Thymus (tissue), 11 donors: ENCODE measurements around the gene SLF1. TPM values are rescaled to one million over a fixed set of nuclear protein-coding genes. Genes with fewer than 3 reads are reported as not detected.

ENCODE experiments used
- DNase-seq, 9 donors: peaks; one replicate each; pipeline ENCODE4 v3.0.0-alpha.2; 2013; ENCODE audit warnings: low spot score in 9 of 9, low read depth in 6 of 9, missing footprints in 1 of 9
- H3K27ac ChIP-seq, 2 donors: one replicate each; pipeline ENCODE4 v1.5.1; 2013; ENCODE audit warnings: control low read depth in 1 of 2, low read depth in 1 of 2, low read length in 1 of 2, mild to moderate bottlenecking in 1 of 2, moderate library complexity in 1 of 2
- H3K27me3 ChIP-seq, 2 donors: one replicate each; pipeline ENCODE4 v1.5.1; 2013; ENCODE audit warnings: low read length in 1 of 2; ENCODE audit not compliant: control insufficient read depth in 2 of 2, insufficient read depth in 1 of 2
- H3K36me3 ChIP-seq, 2 donors: one replicate each; pipeline ENCODE4 v1.5.1; 2013; ENCODE audit warnings: low read length in 1 of 2, mild to moderate bottlenecking in 1 of 2, moderate library complexity in 1 of 2; ENCODE audit not compliant: control insufficient read depth in 2 of 2, insufficient read depth in 2 of 2
- H3K4me1 ChIP-seq, 2 donors: one replicate each; pipeline ENCODE4 v1.5.1; 2013; ENCODE audit warnings: low read length in 2 of 2; ENCODE audit not compliant: control insufficient read depth in 2 of 2, insufficient read depth in 2 of 2
- H3K4me3 ChIP-seq, 2 donors: one replicate each; pipeline ENCODE4 v1.5.1; 2013; ENCODE audit warnings: low read length in 2 of 2, control low read depth in 1 of 2, mild to moderate bottlenecking in 1 of 2
- H3K9me3 ChIP-seq, 2 donors: one replicate each; pipeline ENCODE4 v1.5.1; 2013; ENCODE audit warnings: low read length in 1 of 2, mild to moderate bottlenecking in 1 of 2; ENCODE audit not compliant: control insufficient read depth in 2 of 2, insufficient read depth in 1 of 2
- WGBS: extraction: QIAGEN DNeasy Blood & Tissue Kit; methylation state at CpG from one replicate; pipeline ENCODE4 v1.1.7; 2013; 5-methylcytosine and 5-hydroxymethylcytosine counted together
- polyA plus RNA-seq: library from polyadenylated mRNA; stranded (reverse); fragments of 200-250 nt; gene quantifications from one replicate; pipeline ENCODE4 v1.2.3, GENCODE V29; 2013
- total RNA-seq: library from RNA; stranded (reverse); fragments of 120-200 nt; gene quantifications from one replicate; pipeline ENCODE4 v1.2.4, GENCODE V29; 2013
- donor health status: healthy.

The SLF1 gene
- total and polyA plus RNA-seq, 2 donors, result 10.2 to 15.3 TPM

DNA sequence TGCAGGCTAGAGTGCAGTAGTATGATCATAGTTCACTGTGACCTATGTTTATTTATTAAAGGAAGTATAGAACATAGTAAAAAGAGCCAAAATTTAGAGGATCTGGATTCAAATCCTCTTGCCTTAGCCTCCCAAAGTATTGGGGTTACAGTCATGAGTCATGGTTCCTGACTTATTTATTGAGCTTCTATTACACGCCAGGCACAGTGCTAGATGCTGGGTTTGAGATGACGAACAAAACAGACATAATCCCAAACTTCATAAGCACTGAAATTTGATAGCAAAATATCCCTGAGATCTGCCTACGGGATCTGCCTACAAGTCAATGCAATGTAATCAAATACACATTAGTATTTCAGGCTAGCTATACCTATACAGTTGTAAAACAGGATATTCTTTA lies 2.6 kb upstream of the SLF1 start:
- Histone ChIP-seq H3K4me3 (no peak overlapping the region), H3K27me3 (no peaks in the 10 kb centered on the region), H3K4me1 (peaks cover 3 to 8% of the 10 kb centered on the region in 2 donors), H3K27ac (no peak overlapping the region), H3K36me3 (no peaks in the 10 kb centered on the region), H3K9me3 (no peaks in the 10 kb centered on the region)
- 97% methylated on average over 3 of the region's 3 CpGs for WGBS
- no peak for DNase-seq

DNA sequence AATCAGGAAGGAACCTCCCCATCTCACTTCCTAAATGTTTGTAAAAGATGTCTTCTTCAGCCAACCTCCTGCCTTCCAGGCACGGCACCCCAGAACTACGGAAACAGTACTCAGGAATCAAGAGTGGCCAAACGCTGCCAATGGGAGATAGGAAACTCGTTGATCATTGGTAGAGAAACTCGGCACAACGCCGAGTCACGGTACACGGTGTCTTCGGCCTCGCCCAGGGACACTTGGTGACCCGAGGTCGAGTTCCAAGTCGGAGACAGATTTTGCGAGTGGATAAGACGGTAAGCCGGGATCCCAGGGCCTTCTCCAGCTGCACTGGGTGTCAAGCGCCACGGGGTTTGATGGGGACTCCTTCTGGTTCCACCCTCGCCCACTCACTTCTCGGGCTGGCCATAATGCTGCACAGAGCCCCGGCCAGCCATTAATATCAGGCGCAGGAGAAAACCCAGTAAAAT lies 408 bp upstream of the SLF1 start:
- Histone ChIP-seq H3K27me3 (no peaks in the 10 kb centered on the region), H3K4me1 (peaks cover 3 to 14% of the 10 kb centered on the region in 2 donors), H3K4me3 (peak overlapping the region; percentile 68 to 91), H3K9me3 (no peaks in the 10 kb centered on the region), H3K27ac (peak overlapping the region in 1 of 2 donors; percentile 92), H3K36me3 (no peaks in the 10 kb centered on the region)
- WGBS, result under 1% methylated on average over 23 of the region's 23 CpGs
- DNase-seq, result peak in 1 of 9 donors; percentile 16

DNA sequence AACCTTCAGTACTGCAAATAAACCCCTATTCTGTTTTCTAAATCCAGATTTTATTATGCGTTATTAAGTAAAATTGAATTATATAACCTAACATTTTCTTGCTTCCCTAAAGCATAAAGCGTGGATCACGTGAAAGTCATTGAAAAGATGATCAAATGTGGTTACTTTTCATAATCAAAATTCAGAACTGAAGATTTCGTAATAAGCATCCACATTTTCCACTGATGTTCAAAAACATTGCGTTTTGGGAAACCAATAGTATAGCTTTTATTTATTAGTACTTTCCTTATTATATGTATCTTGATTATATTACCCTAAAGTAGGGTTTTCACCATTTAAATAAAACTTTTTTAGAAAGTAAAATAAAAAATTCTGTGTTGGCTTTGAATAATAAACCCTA lies 1.8 kb downstream of the SLF1 start:
- no peaks in the 10 kb centered on the region for H3K36me3 ChIP-seq
- no peaks in the 10 kb centered on the region for H3K27me3 ChIP-seq
- no peak for DNase-seq
- H3K4me3 ChIP-seq, result no peak overlapping the region
- H3K9me3 ChIP-seq, result no peaks in the 10 kb centered on the region
- H3K27ac ChIP-seq, result no peak overlapping the region
- peaks cover 3 to 14% of the 10 kb centered on the region in 2 donors for H3K4me1 ChIP-seq
- WGBS, result 97% methylated on average over 5 of the region's 5 CpGs

DNA sequence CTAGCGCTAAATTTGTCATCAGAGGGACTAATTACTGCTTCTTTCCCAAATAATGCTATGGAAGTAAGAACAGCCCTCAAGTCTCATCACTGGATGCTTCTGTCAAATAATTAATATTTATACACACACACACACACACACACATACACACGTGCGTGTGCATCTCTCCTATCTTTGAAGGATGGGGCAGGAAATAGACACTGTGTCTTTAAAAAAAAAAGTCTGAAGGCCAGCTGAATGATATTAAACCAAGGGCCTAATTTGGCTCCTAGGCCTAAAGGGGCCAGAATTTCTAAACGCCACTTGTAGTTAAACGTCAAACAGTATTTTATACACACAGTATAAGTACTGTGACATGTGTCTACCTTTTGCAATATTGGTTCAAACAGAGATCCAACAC lies 3.3 kb downstream of the SLF1 start:
- H3K9me3 ChIP-seq, result no peaks in the 10 kb centered on the region
- 95% methylated on average over 5 of the region's 5 CpGs for WGBS
- DNase-seq, result no peak
- H3K27me3 ChIP-seq, result no peaks in the 10 kb centered on the region
- no peak overlapping the region for H3K27ac ChIP-seq
- H3K4me1 ChIP-seq, result peaks cover 3 to 14% of the 10 kb centered on the region in 2 donors
- H3K36me3 ChIP-seq, result no peaks in the 10 kb centered on the region
- H3K4me3 ChIP-seq, result no peak overlapping the region

DNA sequence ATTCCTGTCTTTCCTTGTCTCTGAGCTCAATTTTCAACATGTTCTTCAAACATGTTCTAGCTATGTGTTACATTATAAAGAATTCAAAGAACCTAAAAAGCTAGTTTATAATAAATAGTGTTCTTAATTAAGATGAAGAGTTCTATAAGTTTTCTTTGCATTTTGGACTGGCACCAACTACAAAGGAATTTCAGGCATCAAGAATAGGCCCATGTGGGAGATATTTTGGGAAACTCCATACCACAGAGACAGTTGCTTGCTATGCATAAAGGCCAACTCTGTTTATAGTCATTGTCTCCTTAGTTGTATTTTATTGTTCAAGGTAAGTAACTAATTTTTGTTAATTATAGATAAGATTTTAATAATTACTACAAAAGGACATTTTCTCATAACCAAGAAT lies 4.5 kb downstream of the SLF1 start:
- no peaks in the 10 kb centered on the region for H3K36me3 ChIP-seq

DNA sequence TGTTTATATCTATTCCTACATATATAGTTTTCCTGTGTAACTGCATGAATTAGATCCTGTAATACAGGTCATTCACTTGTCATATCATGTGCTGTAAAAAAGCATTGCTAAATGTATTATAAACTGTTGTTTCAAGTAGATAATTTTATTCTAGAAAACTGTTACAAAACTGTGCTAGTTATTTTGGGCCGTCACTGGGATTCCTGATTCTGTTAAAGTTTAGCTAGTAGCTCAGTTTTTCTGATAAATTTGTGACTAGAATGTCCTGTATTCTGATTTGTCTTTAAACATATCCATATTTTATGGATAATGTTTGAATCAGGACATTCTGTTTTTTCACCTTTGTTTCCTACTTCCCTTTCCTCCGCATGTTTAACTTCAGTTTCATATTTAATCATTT lies 5.4 kb downstream of the SLF1 start:
- H3K36me3 ChIP-seq, result no peaks in the 10 kb centered on the region
- H3K9me3 ChIP-seq, result no peaks in the 10 kb centered on the region
- no peak overlapping the region for H3K4me3 ChIP-seq
- H3K4me1 ChIP-seq, result peaks cover 0 to 11% of the 10 kb centered on the region in 2 donors
- DNase-seq, result no peak
- H3K27ac ChIP-seq, result no peak overlapping the region
- WGBS, result 94% methylated on average over 2 of the region's 2 CpGs
- no peaks in the 10 kb centered on the region for H3K27me3 ChIP-seq

More for the DNA sequence above, 4.5 kb downstream of the SLF1 start:
- no peak overlapping the region for H3K27ac ChIP-seq
- H3K27me3 ChIP-seq, result no peaks in the 10 kb centered on the region
- DNase-seq, result no peak
- H3K4me3 ChIP-seq, result no peak overlapping the region
- H3K4me1 ChIP-seq, result peaks cover 0 to 11% of the 10 kb centered on the region in 2 donors
- no peaks in the 10 kb centered on the region for H3K9me3 ChIP-seq

DNA sequence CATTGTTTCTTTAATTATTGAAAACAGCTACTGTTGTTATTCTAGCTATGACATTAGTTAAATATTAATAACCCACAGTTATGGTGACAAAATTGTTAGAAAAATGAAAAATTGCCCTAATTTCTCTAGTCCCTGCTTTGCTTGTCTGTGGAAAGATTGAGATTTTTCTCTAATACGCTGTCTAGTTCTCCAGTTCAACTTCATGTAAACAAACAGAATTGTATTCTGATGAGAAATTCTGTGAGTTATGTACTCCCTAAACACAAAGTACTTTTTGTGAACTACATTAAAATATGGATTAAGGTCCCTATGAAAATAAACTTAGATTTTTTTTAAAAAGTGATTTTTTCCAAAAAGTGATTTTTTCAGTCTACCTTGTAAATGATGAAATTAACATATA lies 8.7 kb downstream of the SLF1 start:
- Histone ChIP-seq H3K27me3 (no peaks in the 10 kb centered on the region), H3K36me3 (peaks cover 0 to 24% of the 10 kb centered on the region in 2 donors), H3K4me3 (no peak overlapping the region), H3K4me1 (no peaks in the 10 kb centered on the region), H3K27ac (no peak overlapping the region), H3K9me3 (no peaks in the 10 kb centered on the region)
- WGBS, result 97% methylated on average over 1 of the region's 1 CpG
- DNase-seq, result no peak

DNA sequence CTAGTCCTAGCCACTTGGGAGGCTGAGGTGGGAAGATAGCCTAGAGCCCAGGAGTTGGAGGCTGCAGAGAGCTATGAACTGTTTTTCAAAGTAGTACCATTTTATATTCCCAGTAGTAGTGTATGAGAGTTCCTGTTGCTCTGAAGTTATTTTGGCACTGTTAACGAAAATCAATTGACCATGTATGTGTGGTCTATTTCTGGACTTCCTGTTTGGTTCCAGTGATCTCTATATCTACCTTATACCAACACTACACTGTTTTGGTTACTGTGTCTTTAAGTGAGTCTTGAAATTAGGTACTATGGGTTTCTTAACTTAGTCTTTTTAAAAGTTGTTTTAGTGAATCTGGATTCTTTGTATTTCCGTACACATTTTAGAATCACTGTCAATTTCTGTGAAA lies 13.6 kb downstream of the SLF1 start:
- Histone ChIP-seq H3K27me3 (no peaks in the 10 kb centered on the region), H3K4me3 (no peak overlapping the region), H3K9me3 (peaks cover 0 to 9% of the 10 kb centered on the region in 2 donors), H3K36me3 (peaks cover 0 to 42% of the 10 kb centered on the region in 2 donors), H3K27ac (no peak overlapping the region), H3K4me1 (no peaks in the 10 kb centered on the region)
- WGBS, result 90% methylated on average over 2 of the region's 2 CpGs
- DNase-seq, result no peak

DNA sequence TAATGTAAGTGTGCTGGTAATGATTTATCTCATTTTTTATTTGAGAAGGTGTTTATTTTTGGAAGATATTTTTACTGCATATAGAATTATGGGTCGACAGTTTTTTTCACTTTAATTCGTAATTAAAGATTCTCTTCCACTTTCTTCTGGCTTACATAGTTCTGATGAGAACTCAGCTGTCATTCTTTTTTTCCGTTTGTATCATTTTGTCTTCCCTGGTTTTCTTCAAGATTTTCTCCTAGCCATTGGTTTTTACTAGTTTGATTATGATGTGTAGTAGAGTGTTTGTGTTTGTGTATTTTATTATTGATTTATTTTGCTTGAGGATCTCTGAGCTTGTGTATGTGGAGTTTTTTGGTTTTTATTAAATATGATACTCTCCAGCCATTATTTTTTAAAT lies 21.7 kb downstream of the SLF1 start:
- 98% methylated on average over 3 of the region's 3 CpGs for WGBS
- no peak overlapping the region for H3K27ac ChIP-seq
- no peaks in the 10 kb centered on the region for H3K4me1 ChIP-seq
- peaks cover 9 to 54% of the 10 kb centered on the region in 2 donors for H3K36me3 ChIP-seq
- H3K9me3 ChIP-seq, result peaks cover 2 to 21% of the 10 kb centered on the region in 2 donors
- no peak for DNase-seq
- no peaks in the 10 kb centered on the region for H3K27me3 ChIP-seq
- H3K4me3 ChIP-seq, result no peak overlapping the region

DNA sequence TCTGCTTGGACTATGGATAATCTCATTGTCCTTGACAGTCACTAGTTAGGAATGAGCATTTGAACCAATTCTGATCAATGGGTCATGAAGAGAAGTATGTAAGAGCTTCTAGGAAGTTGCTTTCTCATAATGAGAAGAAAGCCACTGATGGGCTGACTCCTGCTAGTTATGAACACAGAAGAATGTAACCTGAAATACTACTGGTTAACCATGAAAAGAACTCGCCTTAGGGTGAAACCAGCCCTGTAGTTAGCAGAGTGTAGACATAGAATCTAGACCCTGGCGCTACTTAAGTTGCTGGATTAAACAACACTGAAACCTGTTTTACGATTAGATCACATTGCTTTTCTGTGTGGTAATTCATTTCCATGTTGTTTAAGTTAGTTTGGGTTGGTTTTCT lies 26.6 kb downstream of the SLF1 start:
- WGBS, result 99% methylated on average over 3 of the region's 3 CpGs
- Histone ChIP-seq H3K9me3 (no peaks in the 10 kb centered on the region), H3K36me3 (peaks cover 0 to 30% of the 10 kb centered on the region in 2 donors), H3K4me1 (no peaks in the 10 kb centered on the region), H3K27me3 (no peaks in the 10 kb centered on the region), H3K27ac (no peak overlapping the region), H3K4me3 (no peak overlapping the region)
- DNase-seq, result no peak
